ENCODE results near the gene GPR150. TPM values are rescaled to one million over a fixed set of nuclear protein-coding genes. Genes with fewer than 3 reads are reported as not detected.

GPR150 gene
- total and polyA plus RNA-seq, 2 experiments from 2014 or later, result 0.10 to 0.21 TPM

- Mint-ChIP-seq H3K36me3 (ENCODE audit: low read depth) (peaks cover 4% of the 10 kb centered on the region; the same call in 1 of the 3 replicates), H3K4me1 (no peaks in the 10 kb centered on the region), H3K27me3 (ENCODE audit: insufficient read depth, low read depth, poor library complexity) (no peaks in the 10 kb centered on the region), H3K27ac (no peak overlapping the region), H3K9me3 (no peaks in the 10 kb centered on the region), H3K4me3 (no peak overlapping the region)
- ATAC-seq (no peak), DNase-seq (ENCODE audit: low spot score) (no peak)
- no peaks in the 10 kb centered on the region for H4K20me1 ChIP-seq (replicated peaks; ENCODE audit: insufficient read depth)
- no peaks in the 10 kb centered on the region for H3F3A ChIP-seq (replicated peaks; ENCODE audit: low read depth)
- no peak overlapping the region for H3K27ac ChIP-seq (ENCODE audit: low read depth)
- H3K9me2 ChIP-seq (ENCODE audit: insufficient read depth), result no peaks in the 10 kb centered on the region
- no peak overlapping the region for H2AFZ ChIP-seq
- no peak for TF ChIP-seq CTCF (conservative IDR thresholded peaks at IDR 0.05; ENCODE audit: low read depth in 2 of 2)
- TF ChIP-seq CREB1 (CRISPR knock-in tag; IDR thresholded peaks at IDR 0.05; ENCODE audit: low read depth), result no peak
- TF ChIP-seq JUNB (IDR thresholded peaks at IDR 0.05; ENCODE audit: unreplicated experiment), result no peak
- TF ChIP-seq ZNF462 (CRISPR knock-in tag; IDR thresholded peaks at IDR 0.05), result no peak
- TF ChIP-seq EZH2 (IDR thresholded peaks at IDR 0.05; ENCODE audit: low read depth, unreplicated experiment), result no peak
- no peak for TF ChIP-seq ZNF114 (CRISPR knock-in tag; IDR thresholded peaks at IDR 0.05)
- no peak for TF ChIP-seq NANOG (IDR thresholded peaks at IDR 0.05; ENCODE audit: borderline replicate concordance)
- TF ChIP-seq STAT1 (IDR thresholded peaks at IDR 0.05; ENCODE audit: unreplicated experiment), result no peak
- no peak for TF ChIP-seq EZH2phosphoT487 (IDR thresholded peaks at IDR 0.05; ENCODE audit: unreplicated experiment)
- no peak for TF ChIP-seq ETS1 (IDR thresholded peaks at IDR 0.05)
- TF ChIP-seq ZNF331 (CRISPR knock-in tag; IDR thresholded peaks at IDR 0.05; ENCODE audit: low read depth), result no peak
- TF ChIP-seq POLR2AphosphoS5 (IDR thresholded peaks at IDR 0.05; ENCODE audit: low read depth), result no peak
- no peak for TF ChIP-seq REST (IDR thresholded peaks at IDR 0.05; ENCODE audit: unreplicated experiment)
- H3K36me3 ChIP-seq (ENCODE audit: insufficient read depth), result no peaks in the 10 kb centered on the region
- H3K4me1 ChIP-seq (ENCODE audit: insufficient read depth), result no peaks in the 10 kb centered on the region
- H3K27me3 ChIP-seq (ENCODE audit: insufficient read depth), result no peaks in the 10 kb centered on the region
- H3K4me2 ChIP-seq, result no peak overlapping the region
- H3K79me2 ChIP-seq (replicated peaks; ENCODE audit: insufficient read depth), result no peaks in the 10 kb centered on the region
- no peak overlapping the region for H3K4me3 ChIP-seq
Measured at GRCh38 chr5:95572016-95572415, 47.9 kb upstream of the GPR150 start.
